Activated naive CD4-positive, alpha-beta T cell treated with anti-CD3 and anti-CD28 coated beads, Interleukin-2, amount 50 U/mL, for 24 hours (primary cell): ENCODE data around the gene NACC1.
A peak's percentile ranks its signal among the peaks of the same experiment; 100 is the strongest.

Source experiments
- H3K27ac Mint-ChIP-seq: one replicate; pipeline ENCODE4 v1.8.0; 2021; ENCODE audit warnings: mild to moderate bottlenecking, mixed read lengths
- H3K27me3 Mint-ChIP-seq: one replicate; pipeline ENCODE4 v1.8.0; 2021; ENCODE audit warnings: mixed read lengths
- H3K36me3 Mint-ChIP-seq: one replicate; pipeline ENCODE4 v1.8.0; 2021; ENCODE audit warnings: mixed read lengths
- H3K4me1 Mint-ChIP-seq: one replicate; pipeline ENCODE4 v1.8.0; 2021; ENCODE audit warnings: mixed read lengths
- H3K4me3 Mint-ChIP-seq: one replicate; pipeline ENCODE4 v1.8.0; 2021; ENCODE audit warnings: mild to moderate bottlenecking, mixed read lengths
- H3K9me3 Mint-ChIP-seq: one replicate; pipeline ENCODE4 v1.8.0; 2021; ENCODE audit warnings: mixed read lengths

The NACC1 gene

DNA sequence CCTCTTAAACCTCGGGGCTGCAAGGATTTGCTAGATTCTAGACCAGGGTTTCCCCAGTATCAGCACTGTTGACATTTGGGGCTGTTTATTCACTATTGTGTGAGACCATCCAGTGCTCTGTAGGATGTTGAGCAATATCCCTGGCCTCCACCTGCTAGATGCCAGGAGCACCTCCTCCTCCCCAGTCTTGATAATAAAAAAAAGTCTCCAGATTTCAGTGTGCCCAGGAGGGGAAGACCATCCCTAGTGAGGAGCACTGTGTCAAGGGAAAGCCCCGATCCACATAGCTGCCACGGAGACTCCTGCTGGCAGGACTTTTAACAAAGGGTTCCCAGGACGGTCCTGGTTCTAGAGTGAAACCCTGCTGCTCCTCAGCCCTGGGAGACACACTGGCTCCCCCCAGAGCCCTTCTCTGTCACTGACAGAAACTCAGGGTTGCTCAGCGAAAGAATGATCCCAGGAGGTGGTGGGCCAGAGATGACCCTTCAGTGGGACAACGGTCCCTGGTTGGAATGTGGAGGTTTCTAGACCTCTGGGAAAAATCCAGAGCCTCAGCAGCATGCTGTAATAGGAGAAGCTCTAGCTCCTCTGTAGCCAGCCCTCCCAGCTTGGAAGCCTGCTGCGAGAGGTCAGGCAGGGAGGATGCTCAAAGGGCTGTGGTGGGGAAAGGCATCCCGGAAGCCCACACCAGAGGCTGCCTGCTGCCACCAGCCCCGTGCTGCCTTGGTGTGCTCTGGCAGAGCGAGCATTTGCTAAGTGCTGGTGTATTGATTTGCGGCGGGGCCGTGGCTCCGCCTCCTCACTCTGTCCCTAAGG is 35.7 kb upstream of the NACC1 start:
- Mint-ChIP-seq H3K9me3 (no peaks in the 10 kb centered on the region), H3K4me1 (peaks cover 4% of the 10 kb centered on the region), H3K36me3 (no peaks in the 10 kb centered on the region), H3K27ac (no peak overlapping the region), H3K27me3 (no peaks in the 10 kb centered on the region), H3K4me3 (no peak overlapping the region)

- peaks cover 4% of the 10 kb centered on the region for H3K4me1 Mint-ChIP-seq
- H3K27ac Mint-ChIP-seq = peak overlapping the region; percentile 65
These were observed 35.1 kb upstream of the NACC1 start for GRCh38 chr19:13083008-13083404.

DNA sequence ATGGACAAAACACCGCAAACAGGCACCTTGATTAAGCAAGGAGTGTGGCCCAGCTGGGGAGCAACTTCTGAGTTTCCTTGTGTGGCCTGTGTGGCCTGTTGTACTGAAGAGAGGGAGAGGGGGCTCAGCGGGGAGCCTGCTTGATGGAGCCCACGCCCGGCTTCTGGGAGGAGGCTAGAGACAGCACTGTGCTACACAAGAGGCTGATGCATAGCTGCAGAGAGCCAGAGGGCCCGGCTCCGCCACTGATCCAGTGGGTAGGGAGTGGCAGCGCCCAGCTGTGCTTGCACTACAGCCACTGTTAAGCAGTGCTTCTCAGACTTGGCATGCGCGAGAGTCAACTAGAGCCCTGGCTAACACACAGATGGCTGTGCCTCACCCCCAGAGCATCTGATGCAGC is 34.4 kb upstream of the NACC1 start:
- no peaks in the 10 kb centered on the region for H3K9me3 Mint-ChIP-seq
- H3K36me3 Mint-ChIP-seq = no peaks in the 10 kb centered on the region
- no peaks in the 10 kb centered on the region for H3K27me3 Mint-ChIP-seq
- H3K27ac Mint-ChIP-seq = no peak overlapping the region
- peaks cover 4% of the 10 kb centered on the region for H3K4me1 Mint-ChIP-seq
- no peak overlapping the region for H3K4me3 Mint-ChIP-seq

More at GRCh38 chr19:13083008-13083404, 35.1 kb upstream of the NACC1 start:
- Mint-ChIP-seq H3K4me3 (no peak overlapping the region), H3K27me3 (no peaks in the 10 kb centered on the region), H3K36me3 (no peaks in the 10 kb centered on the region), H3K9me3 (no peaks in the 10 kb centered on the region)

DNA sequence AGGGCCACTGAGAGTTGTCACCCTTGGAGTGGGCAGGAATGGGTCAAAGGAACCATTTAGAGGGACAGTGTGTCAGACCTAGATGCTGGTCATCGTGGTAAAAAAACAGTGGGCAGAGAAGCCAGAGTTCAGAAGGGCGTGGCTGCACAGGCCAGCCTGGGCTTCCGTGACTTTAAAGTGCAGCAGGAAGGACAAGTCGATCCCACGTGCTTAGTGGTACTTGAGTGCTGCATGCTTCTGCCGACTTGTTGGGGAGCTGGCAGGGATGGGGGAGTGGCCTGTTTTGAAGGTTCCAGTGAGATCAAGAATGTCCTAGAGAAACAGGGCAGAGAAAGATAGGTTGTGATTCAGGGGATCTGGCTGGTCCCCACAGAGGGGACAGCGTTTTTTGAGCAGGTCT is 32.4 kb upstream of the NACC1 start:
- no peak overlapping the region for H3K4me3 Mint-ChIP-seq
- no peak overlapping the region for H3K27ac Mint-ChIP-seq
- no peaks in the 10 kb centered on the region for H3K4me1 Mint-ChIP-seq
- H3K36me3 Mint-ChIP-seq = no peaks in the 10 kb centered on the region
- no peaks in the 10 kb centered on the region for H3K9me3 Mint-ChIP-seq
- H3K27me3 Mint-ChIP-seq = no peaks in the 10 kb centered on the region

- no peaks in the 10 kb centered on the region for H3K36me3 Mint-ChIP-seq
- no peak overlapping the region for H3K4me3 Mint-ChIP-seq
- no peaks in the 10 kb centered on the region for H3K4me1 Mint-ChIP-seq
- H3K27ac Mint-ChIP-seq = no peak overlapping the region
- no peaks in the 10 kb centered on the region for H3K27me3 Mint-ChIP-seq
- H3K9me3 Mint-ChIP-seq = no peaks in the 10 kb centered on the region
These were observed 31.7 kb upstream of the NACC1 start for GRCh38 chr19:13086341-13086740.

GRCh38 chr19:13087295-13087694 is 30.8 kb upstream of the NACC1 start:
- Mint-ChIP-seq H3K27ac (no peak overlapping the region), H3K9me3 (no peaks in the 10 kb centered on the region), H3K27me3 (no peaks in the 10 kb centered on the region), H3K4me1 (no peaks in the 10 kb centered on the region), H3K36me3 (no peaks in the 10 kb centered on the region), H3K4me3 (no peak overlapping the region)

DNA sequence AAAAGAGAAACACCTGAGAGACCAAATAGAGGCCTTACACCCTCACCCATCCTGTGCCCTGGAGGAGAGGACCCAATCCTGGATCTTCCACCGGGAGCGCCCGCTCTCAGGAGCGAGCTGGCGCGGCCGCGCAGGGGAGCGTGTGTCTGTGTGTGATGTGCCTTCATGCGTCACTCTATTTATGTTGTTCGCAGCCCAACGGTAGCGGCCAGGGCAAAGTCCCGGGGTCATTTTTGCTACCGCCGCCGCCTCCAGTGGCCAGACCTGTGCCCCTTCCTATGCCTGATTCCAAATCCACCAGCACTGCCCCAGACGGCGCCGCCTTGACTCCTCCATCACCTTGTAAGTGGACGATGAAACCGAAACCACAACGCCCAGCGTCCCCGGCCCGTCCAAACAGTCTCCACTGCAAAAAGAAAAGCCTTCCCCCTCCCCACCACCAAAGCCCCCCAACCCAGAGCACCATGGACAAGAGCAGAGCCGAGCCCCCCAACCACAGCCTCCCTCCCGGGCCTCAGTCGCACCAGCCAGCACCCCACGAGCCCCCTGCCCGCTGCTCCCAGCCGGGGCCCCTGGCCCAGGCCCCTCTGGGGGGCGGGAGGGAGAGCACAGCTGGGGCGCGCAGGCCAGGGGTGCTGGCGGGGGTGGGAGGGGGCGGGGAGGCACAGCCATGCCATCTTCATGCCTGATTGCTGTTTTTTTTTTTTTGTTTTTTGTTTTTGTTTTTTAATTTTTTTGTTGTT is 30.1 kb upstream of the NACC1 start:
- H3K27me3 Mint-ChIP-seq = no peaks in the 10 kb centered on the region
- no peak overlapping the region for H3K4me3 Mint-ChIP-seq
- no peaks in the 10 kb centered on the region for H3K36me3 Mint-ChIP-seq
- H3K9me3 Mint-ChIP-seq = no peaks in the 10 kb centered on the region
- H3K4me1 Mint-ChIP-seq = no peaks in the 10 kb centered on the region
- H3K27ac Mint-ChIP-seq = no peak overlapping the region

GRCh38 chr19:13089139-13089856 is 28.8 kb upstream of the NACC1 start:
- Mint-ChIP-seq H3K27me3 (peaks cover 2% of the 10 kb centered on the region), H3K4me3 (no peak overlapping the region), H3K36me3 (no peaks in the 10 kb centered on the region), H3K4me1 (no peaks in the 10 kb centered on the region), H3K27ac (no peak overlapping the region), H3K9me3 (no peaks in the 10 kb centered on the region)

DNA sequence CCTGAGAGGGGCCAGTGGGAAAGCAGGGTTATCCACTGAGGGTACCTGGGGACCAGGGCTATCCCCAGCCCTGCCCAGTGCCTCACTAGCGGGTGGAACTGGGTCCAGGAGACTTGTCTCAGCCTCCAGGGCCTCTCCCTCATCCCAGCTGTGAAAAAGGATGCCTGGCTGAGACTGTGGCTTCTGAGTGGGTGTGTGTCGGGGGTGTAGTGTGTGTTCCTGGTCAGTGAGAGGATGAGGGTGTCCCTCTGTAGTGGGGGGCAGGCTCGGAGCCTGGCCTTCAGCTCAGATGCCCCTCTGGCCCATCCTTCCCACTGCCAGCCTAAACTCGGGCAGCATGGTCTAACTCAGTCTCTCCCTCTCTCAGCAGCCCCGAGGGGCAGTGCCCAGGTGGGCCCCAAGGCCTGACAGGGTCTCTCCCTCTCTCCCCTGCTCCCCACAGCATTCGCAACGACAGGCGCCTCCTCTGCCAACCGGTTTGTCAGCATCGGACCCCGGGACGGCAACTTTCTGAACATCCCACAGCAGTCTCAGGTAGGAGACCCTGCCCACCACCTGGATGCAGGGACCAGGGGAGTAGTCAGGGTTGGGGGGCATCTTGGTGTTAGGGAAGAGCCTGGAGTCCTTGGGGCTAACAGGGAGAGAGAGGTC is 28.1 kb upstream of the NACC1 start:
- Mint-ChIP-seq H3K4me1 (peaks cover 3% of the 10 kb centered on the region), H3K4me3 (no peak overlapping the region), H3K36me3 (no peaks in the 10 kb centered on the region), H3K27ac (no peak overlapping the region), H3K27me3 (peaks cover 3% of the 10 kb centered on the region), H3K9me3 (no peaks in the 10 kb centered on the region)

- Mint-ChIP-seq H3K9me3 (no peaks in the 10 kb centered on the region), H3K4me3 (no peak overlapping the region), H3K27me3 (peaks cover 3% of the 10 kb centered on the region), H3K27ac (no peak overlapping the region), H3K4me1 (peaks cover 3% of the 10 kb centered on the region), H3K36me3 (no peaks in the 10 kb centered on the region)
These were observed 27.4 kb upstream of the NACC1 start for GRCh38 chr19:13090511-13091231.

- no peak overlapping the region for H3K4me3 Mint-ChIP-seq
These were observed 26.5 kb upstream of the NACC1 start for GRCh38 chr19:13091400-13092157.

DNA sequence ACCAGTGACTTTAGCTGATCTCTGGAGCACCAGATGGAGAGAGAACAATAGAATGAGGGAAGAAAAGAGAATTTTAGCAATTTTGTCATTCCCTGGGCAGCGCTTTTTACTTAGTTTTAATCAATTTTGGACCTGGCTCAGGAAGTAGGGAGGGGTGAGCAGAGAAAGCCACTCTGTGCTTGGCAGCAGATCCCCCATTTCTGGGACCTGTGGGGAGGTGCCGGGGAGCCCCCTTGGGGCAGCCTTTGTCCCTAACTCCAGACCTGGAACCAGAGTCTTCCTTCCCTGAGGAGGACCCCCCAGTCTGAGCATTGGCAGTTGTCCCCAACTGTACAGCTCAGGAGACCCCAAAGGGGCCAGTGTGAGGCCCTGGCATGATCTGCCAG is 25.9 kb upstream of the NACC1 start:
- no peaks in the 10 kb centered on the region for H3K9me3 Mint-ChIP-seq
- H3K27ac Mint-ChIP-seq = no peak overlapping the region
- no peaks in the 10 kb centered on the region for H3K36me3 Mint-ChIP-seq
- H3K4me3 Mint-ChIP-seq = no peak overlapping the region
- H3K27me3 Mint-ChIP-seq = peaks cover 10% of the 10 kb centered on the region
- H3K4me1 Mint-ChIP-seq = peaks cover 12% of the 10 kb centered on the region

More at GRCh38 chr19:13091400-13092157, 26.5 kb upstream of the NACC1 start:
- H3K27me3 Mint-ChIP-seq = peaks cover 6% of the 10 kb centered on the region
- no peaks in the 10 kb centered on the region for H3K36me3 Mint-ChIP-seq
- H3K27ac Mint-ChIP-seq = peak overlapping the region; percentile 41
- no peaks in the 10 kb centered on the region for H3K9me3 Mint-ChIP-seq
- peaks cover 9% of the 10 kb centered on the region for H3K4me1 Mint-ChIP-seq

DNA sequence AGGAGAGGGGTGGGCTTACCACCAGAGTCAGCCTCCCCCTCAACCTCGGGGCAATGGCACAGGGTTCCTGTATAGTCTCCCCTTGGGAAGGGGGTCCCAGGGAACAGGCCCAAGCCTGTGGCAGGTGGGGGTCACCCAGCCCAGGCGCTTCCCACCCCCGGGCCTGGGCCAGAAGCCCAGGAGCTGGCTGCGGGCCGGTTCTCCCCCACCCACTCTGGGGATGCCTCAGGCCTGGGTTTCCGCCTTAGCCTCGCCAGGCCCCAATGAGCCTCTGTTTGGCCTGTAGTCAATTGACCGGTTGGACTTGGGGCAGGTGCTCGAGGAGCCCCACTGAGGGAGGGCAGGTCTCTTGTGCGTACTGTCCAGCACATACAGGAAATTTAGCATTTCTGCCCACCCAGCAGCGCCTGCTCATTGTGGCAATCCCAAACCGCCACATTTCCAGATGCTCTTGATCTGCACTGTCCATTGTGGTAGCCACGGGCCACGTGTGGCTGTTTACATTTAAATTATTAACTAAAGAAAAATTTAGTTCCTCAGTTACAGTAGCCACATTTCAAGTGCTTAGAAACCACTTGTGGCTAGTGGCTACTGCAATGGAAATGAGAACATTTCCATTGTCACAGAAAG is 25.3 kb upstream of the NACC1 start:
- Mint-ChIP-seq H3K4me1 (peaks cover 14% of the 10 kb centered on the region), H3K9me3 (no peaks in the 10 kb centered on the region), H3K27me3 (peaks cover 10% of the 10 kb centered on the region), H3K36me3 (no peaks in the 10 kb centered on the region), H3K4me3 (no peak overlapping the region), H3K27ac (no peak overlapping the region)
